ENCODE measurements around the gene GPA33. TPM values are rescaled to one million over a fixed set of nuclear protein-coding genes. Genes with fewer than 3 reads are reported as not detected.

Gene GPA33
- total RNA-seq, 1 experiment from 2014 or later, result not detected

GRCh38 chr1:167109125-167109524, 18.9 kb upstream of the GPA33 start:
- Histone ChIP-seq H3K36me3 (no peaks in the 10 kb centered on the region), H3K9me3 (replicated peaks) (no peaks in the 10 kb centered on the region), H3K4me1 (replicated peaks) (no peaks in the 10 kb centered on the region), H3K27ac (no peak overlapping the region), H3K4me3 (no peak overlapping the region), H3K27me3 (replicated peaks) (no peaks in the 10 kb centered on the region; the same call in 1 of the 2 replicates)
- DNase-seq (ENCODE audit: low read depth in 1 of 2, low spot score in 2 of 2), result no peak

DNA sequence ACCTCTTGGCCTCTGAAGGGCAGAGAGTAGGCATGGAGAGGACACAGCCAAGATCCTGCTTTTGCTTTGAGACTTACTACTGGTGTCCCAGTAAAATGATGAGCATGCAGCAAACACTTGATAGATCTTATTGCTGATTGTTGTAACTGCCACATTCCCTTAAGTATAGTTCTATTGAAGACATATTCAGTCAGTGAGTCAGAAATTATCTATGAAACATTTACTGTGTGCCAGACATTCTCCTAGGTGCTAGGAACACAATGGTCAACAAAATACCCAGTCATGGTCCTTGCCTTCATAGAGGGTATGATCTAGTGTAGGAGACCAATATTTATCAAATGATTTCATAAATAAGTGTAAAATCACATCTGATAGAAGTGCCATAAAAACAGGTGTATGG, 17.3 kb upstream of the GPA33 start:
- H3K36me3 ChIP-seq, result no peaks in the 10 kb centered on the region
- no peak overlapping the region for H3K27ac ChIP-seq
- no peaks in the 10 kb centered on the region for H3K9me3 ChIP-seq (replicated peaks)
- no peaks in the 10 kb centered on the region for H3K4me1 ChIP-seq (replicated peaks)
- peaks cover 3% of the 10 kb centered on the region; the same call in 1 of the 2 replicates for H3K27me3 ChIP-seq (replicated peaks)
- no peak overlapping the region for H3K4me3 ChIP-seq
- DNase-seq (ENCODE audit: low read depth in 1 of 2, low spot score in 2 of 2), result no peak

DNA sequence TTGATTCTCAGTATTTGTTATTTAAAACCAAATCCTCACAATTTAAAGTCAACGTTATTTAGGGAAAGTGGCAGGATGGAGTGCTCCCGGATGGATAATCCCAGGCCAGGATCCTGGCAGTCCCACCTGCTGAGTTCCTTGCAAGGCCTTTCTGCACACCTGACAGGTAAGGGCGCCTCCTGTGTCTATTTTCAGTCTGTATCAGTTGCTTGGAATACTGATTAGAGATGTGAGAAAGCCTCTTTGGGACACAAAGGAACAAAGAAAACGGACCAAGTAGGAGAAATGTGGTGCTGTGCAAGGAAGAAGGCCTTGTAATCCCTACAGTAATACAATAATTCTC, 15.9 kb upstream of the GPA33 start:
- Histone ChIP-seq H3K4me3 (no peak overlapping the region), H3K27me3 (replicated peaks) (peaks cover 3% of the 10 kb centered on the region; the same call in 1 of the 2 replicates), H3K4me1 (replicated peaks) (no peaks in the 10 kb centered on the region), H3K9me3 (replicated peaks) (no peaks in the 10 kb centered on the region), H3K27ac (no peak overlapping the region), H3K36me3 (no peaks in the 10 kb centered on the region)
- no peak for DNase-seq (ENCODE audit: low read depth in 1 of 2, low spot score in 2 of 2)

DNA sequence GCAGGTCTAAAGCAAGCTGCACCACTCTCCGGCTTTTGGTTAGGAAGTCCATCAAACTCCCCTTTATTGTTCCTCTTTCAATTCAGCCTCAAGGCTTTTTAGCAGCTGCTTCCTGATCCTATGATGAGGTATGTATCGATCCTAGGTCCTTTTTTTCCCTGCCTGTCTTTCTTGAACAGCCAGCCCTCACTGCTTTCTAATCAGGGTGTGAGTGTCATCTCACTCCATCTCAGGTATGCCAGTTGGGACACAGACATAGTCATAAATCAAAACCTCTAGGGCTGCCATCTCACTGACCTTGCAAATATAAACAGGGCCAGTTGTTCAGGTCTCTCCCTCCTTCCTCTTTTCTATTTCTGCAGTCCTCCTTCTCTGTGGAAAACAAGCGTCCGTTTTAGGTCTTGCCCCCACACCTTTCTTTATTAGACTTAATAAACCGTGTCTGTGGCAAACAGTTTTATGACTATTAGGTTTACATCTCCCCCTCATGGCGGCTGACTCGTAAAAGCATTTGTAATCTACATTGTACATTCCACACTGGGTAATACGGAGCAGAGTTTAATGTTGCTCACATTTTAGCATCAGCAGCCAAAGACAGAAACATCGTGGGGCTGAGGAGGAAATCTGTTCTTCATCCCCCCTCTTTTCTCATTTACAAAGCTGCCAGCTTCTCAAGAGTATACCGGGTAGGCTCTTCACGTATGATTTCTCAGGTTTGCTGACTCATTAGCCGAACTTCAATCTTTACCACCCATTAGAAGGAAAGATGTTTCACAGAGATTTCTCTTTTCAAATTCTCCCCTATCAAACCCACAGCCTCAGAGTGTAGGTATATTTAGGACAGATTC, 15.3 kb upstream of the GPA33 start:
- no peaks in the 10 kb centered on the region for H3K4me1 ChIP-seq (replicated peaks)
- DNase-seq (ENCODE audit: low read depth in 1 of 2, low spot score in 2 of 2), result no peak

GRCh38 chr1:167104256-167104633, 14.1 kb upstream of the GPA33 start:
- Histone ChIP-seq H3K27ac (no peak overlapping the region), H3K9me3 (replicated peaks) (no peaks in the 10 kb centered on the region)
- no peak for DNase-seq (ENCODE audit: low read depth in 1 of 2, low spot score in 2 of 2)

More for the DNA sequence above, 15.3 kb upstream of the GPA33 start:
- H3K27me3 ChIP-seq (replicated peaks), result peaks cover 3% of the 10 kb centered on the region; the same call in 1 of the 2 replicates
- no peak overlapping the region for H3K4me3 ChIP-seq
- H3K9me3 ChIP-seq (replicated peaks), result no peaks in the 10 kb centered on the region
- H3K27ac ChIP-seq, result no peak overlapping the region
- H3K36me3 ChIP-seq, result no peaks in the 10 kb centered on the region

GRCh38 chr1:167102906-167103573, 12.9 kb upstream of the GPA33 start:
- Histone ChIP-seq H3K36me3 (no peaks in the 10 kb centered on the region), H3K4me1 (replicated peaks) (no peaks in the 10 kb centered on the region), H3K4me3 (no peak overlapping the region), H3K9me3 (replicated peaks) (no peaks in the 10 kb centered on the region), H3K27ac (no peak overlapping the region), H3K27me3 (replicated peaks) (peaks cover 7% of the 10 kb centered on the region; the same call in 1 of the 2 replicates)
- no peak for DNase-seq (ENCODE audit: low read depth in 1 of 2, low spot score in 2 of 2)

More at GRCh38 chr1:167104256-167104633, 14.1 kb upstream of the GPA33 start:
- Histone ChIP-seq H3K4me3 (no peak overlapping the region), H3K27me3 (replicated peaks) (peaks cover 7% of the 10 kb centered on the region; the same call in 1 of the 2 replicates), H3K36me3 (no peaks in the 10 kb centered on the region), H3K4me1 (replicated peaks) (no peaks in the 10 kb centered on the region)

DNA sequence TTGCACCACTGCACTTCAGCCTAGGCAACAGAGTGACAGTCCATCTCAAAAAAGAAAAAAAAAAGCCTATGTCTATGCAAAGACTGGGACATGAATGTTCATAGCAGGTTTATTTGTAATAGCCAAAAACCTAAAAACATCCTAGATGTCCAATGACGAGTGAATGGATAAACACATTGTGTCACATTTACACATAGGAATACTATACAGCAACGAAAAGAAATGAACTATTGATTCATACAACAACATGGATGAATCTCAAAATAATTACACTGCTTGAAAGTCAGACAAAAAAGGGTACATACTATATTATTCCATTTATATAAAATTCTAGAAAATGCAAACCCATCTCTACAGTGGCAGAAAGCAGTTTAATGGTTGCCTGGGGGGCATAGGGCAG, 11.6 kb upstream of the GPA33 start:
- Histone ChIP-seq H3K36me3 (no peaks in the 10 kb centered on the region), H3K27me3 (replicated peaks) (peaks cover 7% of the 10 kb centered on the region; the same call in 1 of the 2 replicates), H3K4me1 (replicated peaks) (no peaks in the 10 kb centered on the region), H3K27ac (no peak overlapping the region), H3K4me3 (no peak overlapping the region), H3K9me3 (replicated peaks) (no peaks in the 10 kb centered on the region)
- DNase-seq (ENCODE audit: low read depth in 1 of 2, low spot score in 2 of 2), result no peak

GRCh38 chr1:167100730-167101129, 10.6 kb upstream of the GPA33 start:
- Histone ChIP-seq H3K4me3 (no peak overlapping the region), H3K36me3 (no peaks in the 10 kb centered on the region), H3K27ac (no peak overlapping the region), H3K4me1 (replicated peaks) (no peaks in the 10 kb centered on the region), H3K27me3 (replicated peaks) (peaks cover 7% of the 10 kb centered on the region; the same call in 1 of the 2 replicates), H3K9me3 (replicated peaks) (no peaks in the 10 kb centered on the region)
- no peak for DNase-seq (ENCODE audit: low read depth in 1 of 2, low spot score in 2 of 2)

- no peaks in the 10 kb centered on the region for H3K36me3 ChIP-seq
- no peaks in the 10 kb centered on the region for H3K9me3 ChIP-seq (replicated peaks)
- no peak overlapping the region for H3K4me3 ChIP-seq
- no peak for DNase-seq (ENCODE audit: low read depth in 1 of 2, low spot score in 2 of 2)
- peaks cover 7% of the 10 kb centered on the region; the same call in 1 of the 2 replicates for H3K27me3 ChIP-seq (replicated peaks)
- no peaks in the 10 kb centered on the region for H3K4me1 ChIP-seq (replicated peaks)
- H3K27ac ChIP-seq, result no peak overlapping the region
These were observed 9.7 kb upstream of the GPA33 start for GRCh38 chr1:167099851-167100250.

- Histone ChIP-seq H3K36me3 (no peaks in the 10 kb centered on the region), H3K9me3 (replicated peaks) (no peaks in the 10 kb centered on the region), H3K27me3 (replicated peaks) (0 out of 2 replicates have a peak, but pooled peaks cover 3% of the 10 kb centered on the region), H3K27ac (no peak overlapping the region), H3K4me3 (no peak overlapping the region), H3K4me1 (replicated peaks) (no peaks in the 10 kb centered on the region)
- no peak for DNase-seq (ENCODE audit: low read depth in 1 of 2, low spot score in 2 of 2)
These were observed 5.2 kb upstream of the GPA33 start for GRCh38 chr1:167095368-167095767.

DNA sequence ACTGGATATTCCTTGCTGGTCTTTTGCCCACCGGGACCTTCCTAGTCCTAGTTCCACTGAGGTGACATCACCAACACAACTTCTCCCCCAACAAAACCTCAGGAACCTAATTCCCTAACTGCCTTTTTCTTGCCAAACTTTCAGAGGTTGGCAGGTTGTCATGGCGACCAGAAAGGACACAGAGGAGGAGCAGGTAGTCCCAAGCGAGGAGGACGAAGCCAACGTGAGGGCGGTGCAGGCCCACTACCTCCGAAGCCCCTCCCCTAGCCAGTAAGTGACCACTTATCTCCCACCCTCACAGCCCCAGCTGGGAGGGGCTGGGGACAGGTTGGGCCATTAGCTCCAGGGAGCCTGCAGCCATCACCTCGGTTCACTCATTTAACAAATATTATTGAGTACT, 4.5 kb upstream of the GPA33 start:
- Histone ChIP-seq H3K4me3 (no peak overlapping the region), H3K9me3 (replicated peaks) (no peaks in the 10 kb centered on the region), H3K4me1 (replicated peaks) (no peaks in the 10 kb centered on the region), H3K27me3 (replicated peaks) (0 out of 2 replicates have a peak, but pooled peaks cover 3% of the 10 kb centered on the region), H3K36me3 (no peaks in the 10 kb centered on the region), H3K27ac (no peak overlapping the region)
- no peak for DNase-seq (ENCODE audit: low read depth in 1 of 2, low spot score in 2 of 2)

DNA sequence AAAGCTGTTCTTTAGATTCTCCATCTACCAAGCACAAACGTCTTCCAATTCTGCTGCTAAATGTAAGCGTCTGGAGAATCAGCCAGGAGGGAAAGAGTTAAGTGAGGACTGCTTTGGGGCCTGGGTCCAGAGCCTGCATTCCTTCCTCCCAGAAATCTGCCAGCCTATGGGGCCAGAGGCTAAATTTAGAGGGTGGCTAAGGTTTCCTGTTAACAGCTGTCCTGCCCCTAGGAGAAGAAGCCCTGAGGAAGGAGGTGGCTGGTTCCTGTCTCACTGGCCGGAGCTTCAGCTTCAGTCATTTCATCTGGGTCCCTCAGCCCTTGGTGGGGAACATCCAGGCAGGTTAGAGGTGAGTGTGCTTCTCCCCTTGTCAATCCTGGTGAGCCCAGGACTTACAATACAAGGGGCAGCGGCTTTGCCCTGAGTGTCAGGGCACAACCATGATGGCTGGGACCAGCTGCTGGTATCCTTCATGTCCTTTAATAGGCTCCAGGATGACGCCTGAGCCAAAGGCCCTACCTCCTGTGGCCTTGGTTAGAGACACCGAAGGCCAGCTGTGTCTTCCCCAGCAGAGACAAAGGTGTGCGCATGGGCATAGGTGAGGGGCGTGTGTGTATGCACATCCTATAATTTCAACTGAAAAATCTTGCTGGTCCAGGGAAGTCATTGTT, 3.8 kb upstream of the GPA33 start, which contains the start of gene STYXL2:
Gene STYXL2, plus strand, starts transcription at position 230 of the 671 bp plus-strand sequence. CDS start 775 bp downstream, outside the sequence.
- Histone ChIP-seq H3K9me3 (replicated peaks) (no peaks in the 10 kb centered on the region), H3K4me1 (replicated peaks) (no peaks in the 10 kb centered on the region), H3K27me3 (replicated peaks) (no peaks in the 10 kb centered on the region), H3K4me3 (no peak within 1 kb of the TSS), H3K27ac (no peak within 1 kb of the TSS), H3K36me3 (no peaks in the 10 kb centered on the region)
- DNase-seq (ENCODE audit: low read depth in 1 of 2, low spot score in 2 of 2), result no peak

DNA sequence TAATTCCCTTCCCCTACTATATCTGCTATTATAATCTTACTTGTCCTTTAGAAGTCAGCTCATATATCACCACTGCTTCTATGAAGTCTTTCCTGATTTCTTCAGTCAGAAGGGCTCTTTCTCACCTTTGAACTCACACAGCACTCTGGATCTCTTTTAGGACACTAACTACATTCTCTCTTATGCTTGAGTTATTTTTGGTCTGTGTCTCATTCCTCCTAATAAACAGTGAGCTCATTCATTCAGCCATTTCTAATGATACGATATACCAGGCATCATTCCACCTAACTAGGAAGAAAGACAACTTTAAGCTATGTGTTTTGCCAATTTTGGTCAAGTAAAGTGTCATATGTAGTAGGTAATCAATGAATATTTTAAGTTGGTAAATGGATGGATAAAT, 2.5 kb upstream of the GPA33 start:
- no peak overlapping the region for H3K27ac ChIP-seq

DNA sequence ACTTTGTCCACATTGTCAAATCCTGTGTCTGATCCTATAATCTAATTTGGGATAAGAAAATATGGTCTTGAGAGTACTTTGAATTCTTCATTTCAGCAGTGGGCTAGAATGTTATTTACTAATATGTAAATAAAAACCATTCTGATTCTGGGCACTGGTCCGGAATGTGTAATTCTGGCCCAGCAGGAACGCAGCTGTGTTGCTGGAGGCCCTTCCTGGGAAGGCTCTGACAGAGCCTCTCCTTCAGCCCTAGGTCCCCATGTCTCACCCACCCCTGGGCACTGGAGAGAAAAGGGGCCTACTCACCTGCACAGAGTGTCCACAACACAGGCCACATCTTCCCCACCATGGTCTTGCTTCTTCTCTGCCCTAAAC, 251 bp downstream of the GPA33 start:
- H3K36me3 ChIP-seq, result no peaks in the 10 kb centered on the region
- H3K27ac ChIP-seq, result no peak overlapping the region
- no peak overlapping the region for H3K4me3 ChIP-seq
- H3K27me3 ChIP-seq (replicated peaks), result no peaks in the 10 kb centered on the region; the same call in 1 of the 2 replicates
- H3K9me3 ChIP-seq (replicated peaks), result no peaks in the 10 kb centered on the region
- DNase-seq (ENCODE audit: low read depth in 1 of 2, low spot score in 2 of 2), result no peak
- H3K4me1 ChIP-seq (replicated peaks), result no peaks in the 10 kb centered on the region

More for the DNA sequence above, 2.5 kb upstream of the GPA33 start:
- no peaks in the 10 kb centered on the region for H3K9me3 ChIP-seq (replicated peaks)
- no peak for DNase-seq (ENCODE audit: low read depth in 1 of 2, low spot score in 2 of 2)
- no peak overlapping the region for H3K4me3 ChIP-seq
- H3K27me3 ChIP-seq (replicated peaks), result no peaks in the 10 kb centered on the region
- no peaks in the 10 kb centered on the region for H3K36me3 ChIP-seq
- no peaks in the 10 kb centered on the region for H3K4me1 ChIP-seq (replicated peaks)
